HG03520 (cell line): ENCODE measurements around the gene SCYGR4.
"Not testable (repeated sequence)": the region's sequence is repeated elsewhere in the genome, so short reads cannot be mapped to it uniquely, and the experiment has no call there.

Experiments
- ATAC-seq: cut with Tn5 transposase; IDR thresholded peaks from one replicate; pipeline ENCODE4 v1.9.1; 2021; ENCODE audit warnings: mild to moderate bottlenecking, moderate library complexity; ENCODE audit not compliant: unreplicated experiment

SCYGR4 gene, protein sequence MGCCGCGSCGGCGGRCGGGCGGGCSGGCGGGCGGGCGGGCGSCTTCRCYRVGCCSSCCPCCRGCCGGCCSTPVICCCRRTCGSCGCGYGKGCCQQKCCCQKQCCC

DNA sequence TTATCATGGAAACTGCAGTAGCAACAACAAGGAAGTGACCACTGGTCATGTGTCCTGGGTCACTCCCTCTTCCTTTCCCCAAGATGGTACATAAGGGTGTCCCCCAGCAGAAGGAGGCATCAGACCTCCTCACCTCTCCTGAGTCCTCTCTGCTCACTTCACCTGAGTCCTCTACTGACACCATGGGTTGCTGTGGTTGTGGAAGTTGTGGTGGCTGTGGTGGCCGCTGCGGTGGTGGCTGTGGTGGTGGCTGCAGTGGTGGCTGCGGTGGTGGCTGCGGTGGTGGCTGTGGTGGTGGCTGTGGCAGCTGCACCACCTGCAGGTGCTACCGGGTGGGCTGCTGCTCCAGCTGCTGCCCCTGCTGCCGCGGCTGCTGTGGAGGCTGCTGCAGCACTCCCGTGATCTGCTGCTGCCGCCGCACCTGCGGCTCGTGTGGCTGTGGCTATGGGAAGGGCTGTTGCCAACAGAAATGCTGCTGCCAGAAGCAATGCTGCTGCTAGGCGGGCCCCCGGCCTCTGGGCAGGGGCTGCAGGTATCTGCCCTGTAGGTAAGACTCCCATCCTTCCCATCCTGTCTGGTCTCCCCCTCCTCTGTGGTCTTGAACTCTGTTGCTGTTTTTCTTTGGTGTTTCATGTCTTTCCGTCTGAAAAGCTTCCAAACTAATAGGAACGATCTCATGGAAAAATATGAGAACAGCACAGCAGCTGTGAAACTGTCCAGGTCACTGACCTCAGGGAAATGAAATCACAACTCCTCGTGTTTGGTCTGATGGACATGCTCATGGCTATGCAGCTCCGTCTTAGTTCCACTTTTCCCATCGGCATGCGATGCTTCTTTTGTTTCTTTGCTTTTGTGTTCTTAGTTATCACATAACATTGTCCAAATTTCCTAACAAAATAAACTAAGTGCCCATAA lies at the start of gene SCYGR4:
Gene SCYGR4 (plus strand): TSS at position 183 of the 915 bp plus-strand sequence. CDS start 0 bp downstream, at position 183.
- ATAC-seq = no peak

DNA sequence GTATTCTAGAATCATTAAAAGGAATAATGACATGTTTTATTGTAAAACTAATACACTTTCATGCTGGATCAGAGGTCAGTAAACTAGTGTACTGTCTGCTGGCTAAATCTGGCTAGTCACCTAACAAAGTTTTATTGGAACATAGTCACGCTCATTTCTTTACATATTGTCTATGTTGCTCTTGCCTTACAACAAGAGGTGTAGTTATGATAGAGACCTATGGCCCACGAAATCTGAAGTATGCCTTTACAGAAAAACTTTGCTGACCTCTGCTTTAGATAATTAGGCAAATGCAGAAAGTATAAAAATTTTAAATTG lies 48.5 kb upstream of the SCYGR4 start:
- no peak for ATAC-seq

DNA sequence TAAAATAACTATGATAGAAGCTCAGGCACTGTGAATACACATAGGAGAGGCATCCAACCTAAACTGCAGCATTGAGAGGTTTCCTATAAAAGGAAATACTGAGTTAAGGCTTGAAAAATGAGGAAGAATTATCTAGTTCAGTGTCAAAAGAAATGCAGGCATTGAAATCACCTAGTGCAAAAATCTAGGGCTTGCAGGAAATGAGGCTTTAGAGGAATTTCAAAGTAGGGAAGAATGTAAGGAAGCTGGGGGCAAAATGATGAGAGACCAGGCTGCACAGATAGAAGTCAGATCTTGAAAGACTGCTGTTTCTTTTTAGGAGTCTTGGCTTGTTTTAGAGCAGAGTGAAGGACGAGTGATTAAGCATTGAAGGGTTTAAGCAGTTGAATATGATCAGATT lies 46.7 kb upstream of the SCYGR4 start:
- no peak for ATAC-seq

DNA sequence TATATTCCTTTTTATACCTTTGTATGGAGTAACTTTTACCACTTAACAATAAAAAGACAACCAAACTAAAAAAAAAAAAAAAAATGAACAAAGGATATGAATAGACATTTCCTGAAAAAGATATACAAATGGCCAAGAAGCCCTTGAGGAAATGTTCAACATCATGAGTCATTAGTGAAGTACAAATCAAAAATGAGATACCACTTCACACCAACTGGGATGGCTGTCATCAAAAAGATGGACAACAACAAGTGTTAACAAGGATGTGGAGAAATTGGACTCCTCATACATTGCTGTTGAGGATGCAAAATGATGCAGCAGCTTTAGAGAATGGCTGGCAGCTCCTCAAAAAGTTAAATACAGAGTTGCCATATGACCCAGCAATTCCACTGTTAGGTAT lies 41.2 kb upstream of the SCYGR4 start:
- no peak for ATAC-seq

DNA sequence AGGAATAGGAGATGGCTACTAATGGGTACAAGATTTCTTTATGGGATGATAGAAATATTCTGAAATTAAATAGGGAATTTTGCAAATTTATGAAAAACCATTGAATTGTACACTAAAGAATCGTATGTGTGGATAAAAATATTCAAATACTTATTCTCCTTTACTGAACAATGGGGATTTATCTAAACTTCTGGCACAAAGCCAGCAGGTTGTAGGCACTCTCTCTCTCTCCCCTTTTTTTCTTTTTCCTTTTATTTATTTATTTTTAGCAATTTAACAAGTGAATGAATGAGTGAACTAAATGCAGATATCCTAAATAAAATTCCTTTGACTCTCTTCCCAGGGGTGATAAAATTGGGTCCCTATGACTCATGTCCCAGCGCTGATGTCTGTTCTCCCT lies 40.5 kb upstream of the SCYGR4 start:
- no peak for ATAC-seq

DNA sequence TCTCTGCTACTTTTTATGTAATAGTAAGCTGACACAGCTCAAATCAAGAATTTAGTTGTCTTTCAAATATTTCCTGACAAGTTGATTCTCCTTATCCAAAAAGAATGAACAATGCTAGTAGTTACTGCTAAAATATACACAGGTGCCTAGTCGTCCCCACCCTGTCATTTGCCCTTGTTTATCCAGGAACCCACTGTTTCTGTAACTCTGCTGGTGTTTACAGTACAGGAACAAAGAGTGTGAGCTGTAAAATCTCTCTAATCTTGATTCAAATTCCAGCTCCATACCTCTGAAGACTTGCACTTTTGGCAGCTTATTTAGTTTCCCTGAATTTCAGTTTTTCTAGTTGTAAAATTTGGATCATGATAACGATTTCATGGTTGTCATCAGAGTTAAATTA lies 39.7 kb upstream of the SCYGR4 start:
- ATAC-seq = no peak

DNA sequence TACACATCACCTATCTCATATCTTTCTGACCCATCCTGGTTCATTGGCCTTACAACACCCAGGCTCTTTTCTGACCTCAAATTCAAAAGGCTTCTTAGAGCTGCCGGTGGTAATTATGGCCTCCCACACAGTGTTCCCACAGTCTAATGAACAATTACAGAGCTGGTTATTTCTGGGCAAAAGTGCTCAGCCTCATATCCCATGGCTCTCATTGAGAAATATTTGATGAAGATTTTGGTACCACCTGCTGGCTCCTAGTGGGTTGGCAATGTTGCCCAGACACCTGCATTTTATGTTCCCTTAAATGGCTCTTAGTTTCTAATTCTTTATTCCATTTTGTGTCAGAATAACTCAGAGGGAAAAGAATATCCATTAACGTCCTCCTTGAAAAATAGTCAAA lies 38.7 kb upstream of the SCYGR4 start:
- no peak for ATAC-seq

DNA sequence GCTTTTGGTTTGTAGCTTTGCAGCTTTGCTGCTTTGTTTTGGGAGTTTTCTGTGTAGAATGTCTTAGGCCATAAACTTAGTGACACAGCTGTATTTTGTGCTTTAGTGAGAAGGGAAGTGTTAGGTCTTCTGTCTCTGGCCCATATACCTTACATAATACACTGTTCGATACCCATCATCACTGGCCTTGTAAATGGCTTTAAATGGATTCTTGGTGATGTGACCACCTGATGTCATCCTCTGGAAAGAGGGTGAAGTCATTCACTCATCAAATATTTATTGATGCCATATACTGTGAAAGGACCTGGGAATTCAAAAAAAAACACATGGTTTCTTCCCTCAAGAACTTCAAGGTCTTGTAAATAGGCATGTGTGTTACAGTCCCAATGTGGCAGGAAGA lies 37.5 kb upstream of the SCYGR4 start:
- ATAC-seq = no peak

DNA sequence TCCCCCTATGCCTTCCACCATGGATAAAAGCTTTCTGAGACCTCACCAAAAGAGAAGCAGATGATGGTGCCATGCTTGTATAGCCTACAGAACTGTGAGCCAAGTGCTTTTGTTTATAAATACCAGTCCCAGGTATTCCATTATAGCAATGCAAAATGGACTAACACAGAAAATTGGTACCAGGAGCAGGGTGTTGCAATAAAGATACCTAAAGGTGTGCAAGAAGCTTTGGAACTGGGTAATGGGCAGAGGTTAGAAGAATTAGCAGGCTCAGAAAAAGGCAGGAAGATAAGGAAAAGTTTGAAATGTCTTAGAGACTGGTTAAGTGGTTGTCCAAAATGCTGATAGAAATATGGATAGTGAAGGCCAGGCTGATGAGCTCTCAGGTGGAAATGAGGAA lies 34.9 kb upstream of the SCYGR4 start:
- no peak for ATAC-seq

DNA sequence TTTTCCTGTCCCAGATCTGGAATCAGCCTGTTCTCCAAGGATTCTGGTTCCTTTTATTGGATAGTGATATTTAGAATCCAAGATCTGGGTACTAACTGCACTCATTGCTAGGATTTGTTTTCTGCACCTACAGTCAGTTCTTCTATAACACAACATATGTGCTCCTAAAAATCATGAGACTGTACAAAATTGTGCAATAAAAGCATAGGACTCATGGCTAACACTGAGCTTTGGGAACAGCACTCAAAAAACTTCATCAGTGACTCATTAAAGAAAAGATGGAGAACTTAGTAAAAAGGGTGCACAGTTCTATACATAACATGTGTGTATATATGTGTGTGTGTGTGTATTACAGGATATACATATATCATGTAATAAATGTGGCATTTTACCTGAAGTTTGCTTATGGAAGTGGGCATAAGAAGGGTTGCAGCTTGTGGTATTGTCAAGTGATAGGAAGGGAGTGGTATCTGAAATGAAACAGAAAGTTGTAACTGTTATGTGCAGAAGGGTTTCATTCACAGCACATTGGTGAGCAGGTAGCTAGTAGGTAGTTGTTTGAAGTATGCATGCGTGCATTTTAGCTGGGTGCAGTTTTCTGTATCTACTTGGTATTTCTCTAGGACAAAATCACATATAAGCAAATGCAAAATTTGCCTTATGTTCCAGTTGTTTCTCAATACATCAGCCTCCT lies 24.5 kb upstream of the SCYGR4 start:
- ATAC-seq = peak; percentile 64

DNA sequence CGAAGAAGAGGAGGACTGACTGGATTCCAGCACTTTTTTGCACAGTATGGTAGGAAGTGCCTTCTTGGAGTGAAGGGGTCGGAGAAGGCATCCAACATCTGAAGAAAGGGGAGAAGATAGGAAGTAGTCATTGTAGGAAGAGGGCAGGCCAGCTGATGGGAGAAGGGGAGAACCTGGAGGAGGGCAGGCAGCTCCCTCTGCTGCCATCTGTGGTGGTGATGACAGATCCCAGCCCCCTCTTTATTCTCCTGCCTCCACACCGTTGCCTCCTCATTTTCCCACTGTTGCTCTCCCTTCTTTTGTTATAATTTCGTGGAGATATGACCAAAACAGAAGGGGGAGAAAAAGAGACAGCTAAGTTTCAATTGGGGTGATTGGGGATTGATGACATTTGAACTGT lies 21.5 kb upstream of the SCYGR4 start:
- ATAC-seq = no peak

DNA sequence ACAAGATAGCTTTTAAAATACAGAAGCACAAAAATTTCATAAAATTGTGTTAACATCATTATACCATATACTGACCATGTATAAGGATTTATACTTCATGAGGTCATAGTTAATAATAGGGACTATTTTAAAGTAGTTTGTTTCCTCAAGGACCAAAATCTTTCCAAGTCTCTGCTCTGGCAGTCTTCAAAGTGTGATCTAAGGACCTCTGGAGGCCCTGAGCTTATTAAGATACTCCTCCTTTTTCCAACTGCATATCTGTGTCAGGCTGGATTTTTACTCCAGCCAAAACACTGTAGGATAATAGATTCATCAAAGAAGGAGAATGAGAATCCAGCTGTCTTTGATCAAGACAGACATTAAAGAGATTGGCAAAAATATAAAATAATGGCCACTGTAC lies 20.3 kb upstream of the SCYGR4 start:
- ATAC-seq = no peak

DNA sequence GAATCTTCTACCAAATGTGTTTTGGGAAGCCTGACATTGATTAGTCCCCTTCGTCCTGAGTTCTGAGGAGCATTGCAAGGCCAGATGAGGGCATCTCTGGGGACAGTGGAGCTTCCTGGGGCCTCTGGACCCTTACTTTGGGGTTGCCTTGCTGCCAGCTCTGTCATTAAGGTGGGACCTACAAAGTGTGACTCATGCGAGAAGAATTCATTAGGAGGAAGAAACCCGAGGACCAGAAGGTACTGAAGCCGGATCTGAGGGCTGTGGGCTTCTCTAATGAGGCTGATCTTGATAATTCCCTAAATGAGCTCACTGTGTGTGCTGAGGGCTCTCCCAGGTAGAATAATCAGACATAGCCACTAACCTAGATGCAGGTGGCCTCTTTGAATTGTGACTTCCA lies 19.3 kb upstream of the SCYGR4 start:
- ATAC-seq = no peak

DNA sequence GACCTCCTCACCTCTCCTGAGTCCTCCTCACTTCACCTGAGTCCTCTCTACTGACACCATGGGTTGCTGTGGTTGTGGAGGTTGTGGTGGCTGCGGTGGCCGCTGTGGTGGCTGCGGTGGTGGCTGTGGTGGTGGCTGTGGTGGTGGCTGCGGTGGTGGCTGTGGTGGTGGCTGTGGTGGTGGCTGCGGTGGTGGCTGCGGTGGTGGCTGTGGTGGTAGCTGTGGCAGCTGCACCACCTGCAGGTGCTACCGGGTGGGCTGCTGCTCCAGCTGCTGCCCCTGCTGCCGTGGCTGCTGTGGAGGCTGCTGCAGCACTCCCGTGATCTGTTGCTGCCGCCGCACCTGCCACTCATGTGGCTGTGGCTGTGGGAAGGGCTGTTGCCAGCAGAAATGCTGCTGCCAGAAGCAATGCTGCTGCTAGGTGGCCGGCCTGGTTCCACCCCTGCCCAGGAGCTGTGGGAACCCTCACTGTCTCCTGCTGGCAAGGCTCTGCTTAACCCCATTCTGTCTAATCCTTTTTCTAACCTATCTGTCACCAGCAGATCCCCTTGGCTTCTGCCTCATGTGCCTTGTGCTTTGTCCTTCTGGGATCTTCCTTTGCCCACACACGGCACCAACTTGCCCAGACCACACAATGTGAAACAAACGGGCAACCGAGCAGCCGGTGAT lies 18.3 kb upstream of the SCYGR4 start, which contains the start of gene SCYGR2:
Gene SCYGR2 (plus strand): TSS at position 59 of the 669 bp plus-strand sequence. CDS start 0 bp downstream, at position 59.
- not testable (repeated sequence) for ATAC-seq

DNA sequence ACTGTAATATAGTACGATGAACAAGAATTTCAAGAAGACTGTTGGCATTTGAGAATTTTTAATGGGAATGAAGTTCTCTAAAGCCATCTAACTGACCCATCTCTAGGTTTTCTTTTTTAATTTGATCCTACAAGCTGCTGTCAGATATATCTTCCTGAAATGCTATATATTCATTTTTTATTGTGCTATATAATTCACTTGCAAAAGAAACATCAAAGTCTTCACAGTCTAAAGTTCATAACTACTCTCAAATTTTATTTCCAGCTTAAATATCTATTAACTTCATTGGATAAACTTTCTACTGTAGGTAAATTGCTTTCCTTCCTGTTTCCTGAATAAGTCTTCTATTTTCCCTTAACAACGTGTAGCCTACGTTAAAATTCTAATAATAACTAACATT lies 14.9 kb upstream of the SCYGR4 start:
- no peak for ATAC-seq

DNA sequence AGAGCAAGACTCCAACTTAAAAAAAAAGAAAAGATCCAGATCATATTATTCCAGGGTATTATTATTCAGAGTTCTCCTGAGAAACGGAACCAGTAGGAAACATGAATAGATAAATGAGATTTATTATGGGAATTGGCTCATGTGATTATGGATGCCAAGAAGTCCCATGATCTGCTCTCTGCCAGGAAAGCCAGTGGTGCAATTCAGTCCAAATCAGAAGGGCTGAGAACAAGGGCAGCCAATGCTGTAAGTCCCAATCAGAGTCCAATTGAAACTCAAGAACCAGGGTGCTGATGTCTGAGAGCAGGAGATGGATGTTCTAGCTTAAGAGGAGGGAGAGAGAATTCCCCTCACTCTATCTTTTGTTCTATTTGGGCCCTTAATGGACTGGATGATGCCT lies 10.8 kb upstream of the SCYGR4 start:
- no peak for ATAC-seq

DNA sequence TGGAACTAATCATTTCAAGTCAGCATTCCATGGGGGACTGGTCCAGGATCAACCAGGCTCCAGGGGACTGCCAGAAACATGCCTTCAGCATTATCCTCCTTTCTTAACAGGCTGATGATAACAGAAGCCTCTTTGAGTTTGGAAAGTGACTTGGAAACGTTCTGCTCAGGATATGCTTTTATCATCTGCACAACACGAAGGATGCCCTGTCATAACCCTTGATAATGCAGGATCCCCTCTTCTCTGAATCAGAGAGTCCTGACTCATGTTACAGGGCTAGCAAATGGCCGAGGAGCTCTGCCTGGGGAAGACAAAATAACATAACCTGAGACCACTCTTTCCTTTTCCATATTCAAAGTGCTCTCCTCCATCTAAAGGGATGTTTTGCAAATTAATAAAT lies 9.4 kb upstream of the SCYGR4 start:
- ATAC-seq = no peak

DNA sequence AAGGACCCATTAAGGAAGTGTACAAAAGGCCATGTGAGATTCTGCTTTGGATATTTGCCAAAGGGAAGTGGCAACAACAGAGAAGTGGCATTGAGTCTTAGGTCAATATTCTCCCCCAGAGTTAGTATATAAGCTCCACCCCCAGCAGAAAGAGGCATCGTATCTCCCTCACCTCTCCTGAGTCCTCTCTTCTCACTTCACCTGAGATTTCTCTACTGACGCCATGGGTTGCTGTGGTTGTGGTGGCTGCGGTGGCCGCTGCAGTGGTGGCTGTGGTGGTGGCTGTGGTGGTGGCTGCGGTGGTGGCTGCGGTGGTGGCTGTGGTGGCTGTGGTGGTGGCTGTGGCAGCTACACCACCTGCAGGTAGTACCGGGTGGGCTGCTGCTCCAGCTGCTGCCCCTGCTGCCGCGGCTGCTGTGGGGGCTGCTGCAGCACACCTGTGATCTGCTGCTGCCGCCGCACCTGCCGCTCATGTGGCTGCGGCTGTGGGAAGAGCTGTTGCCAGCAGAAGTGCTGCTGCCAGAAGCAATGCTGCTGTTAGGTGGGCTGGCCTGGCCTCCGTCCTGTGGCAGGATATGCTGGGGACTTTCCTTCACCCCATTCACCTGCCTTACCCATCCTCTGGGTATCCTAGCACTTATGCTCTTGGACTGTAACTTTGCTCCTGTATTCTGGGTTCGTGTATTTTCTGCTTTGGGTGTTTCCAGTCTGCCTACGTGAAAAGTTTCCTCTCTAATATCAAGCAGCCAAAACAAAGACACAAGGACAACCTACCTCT lies 8.5 kb upstream of the SCYGR4 start:
- no peak for ATAC-seq

DNA sequence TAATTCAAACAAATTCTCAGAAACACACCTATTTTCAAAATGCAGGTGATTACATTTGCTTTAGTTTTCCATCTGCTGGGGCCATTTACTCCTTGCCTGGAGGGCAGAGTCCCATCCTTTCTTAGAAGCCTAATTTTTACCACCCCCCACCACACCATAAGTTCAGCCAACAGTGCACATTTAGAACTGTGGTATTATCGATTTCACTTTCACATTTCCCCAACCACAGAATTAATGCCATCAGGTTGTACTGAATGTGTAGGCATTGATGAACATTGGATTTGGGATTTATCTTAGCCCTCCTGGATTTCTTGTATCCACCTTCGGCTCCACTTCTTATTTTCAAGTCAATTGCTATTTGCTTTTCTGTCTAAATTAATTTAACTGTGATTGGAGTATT lies 7.2 kb upstream of the SCYGR4 start:
- ATAC-seq = no peak

DNA sequence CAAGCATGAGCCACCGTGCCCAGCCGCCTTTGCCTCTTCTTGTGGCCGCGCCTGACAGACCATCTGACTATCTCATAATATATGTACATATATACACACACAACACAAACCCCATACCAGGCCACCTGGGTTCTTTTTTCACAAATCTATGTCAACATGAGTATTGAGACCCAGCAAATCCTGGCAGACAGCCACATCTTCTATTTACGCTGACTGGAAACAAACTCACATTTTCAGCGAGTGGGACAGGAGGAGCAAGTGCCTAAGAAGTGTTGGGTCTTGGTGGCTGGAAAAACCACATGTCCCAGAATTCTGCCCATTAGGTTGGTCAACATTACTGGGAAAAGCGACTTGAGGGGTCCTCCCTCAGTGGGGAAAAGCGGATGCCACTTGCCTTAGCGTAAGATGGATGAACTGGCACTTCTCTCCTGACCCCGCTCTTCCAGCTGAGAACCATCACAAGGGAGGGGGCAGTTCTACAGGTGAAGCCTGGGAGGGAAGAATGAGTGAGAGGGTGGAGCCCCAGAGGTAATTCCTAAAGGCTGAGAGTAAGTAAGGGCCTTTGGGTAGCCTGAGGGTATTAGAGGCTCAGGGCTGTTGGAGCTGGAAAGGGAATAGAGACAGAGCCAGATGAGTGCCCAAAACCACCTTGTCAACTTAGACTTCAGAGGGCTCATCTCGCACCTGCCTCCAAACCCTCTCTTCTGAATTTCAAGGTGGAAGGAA lies 4.6 kb upstream of the SCYGR4 start:
- no peak for ATAC-seq
